HEK293T (cell line): Measurements from ENCODE around the gene NINJ2.

ENCODE experiments used
- BHLHE40 ChIP-seq: fragments of 450-650 bp; IDR thresholded peaks from 2 replicates; pipeline ENCODE4 v1.6.1; 2016; ENCODE audit warnings: mild to moderate bottlenecking, moderate library complexity, borderline replicate concordance
- CTBP1 ChIP-seq: fragments of 450-650 bp; IDR thresholded peaks from 2 replicates; pipeline ENCODE4 v1.6.1; 2016; ENCODE audit warnings: borderline replicate concordance
- FOXK2 ChIP-seq: fragments of 450-650 bp; IDR thresholded peaks from 2 replicates; pipeline ENCODE4 v1.6.1; 2016; ENCODE audit warnings: mild to moderate bottlenecking
- FOXM1 ChIP-seq: fragments of 450-650 bp; IDR thresholded peaks from 2 replicates; pipeline ENCODE4 v1.6.1; 2017; ENCODE audit warnings: mild to moderate bottlenecking, borderline replicate concordance
- HDGF ChIP-seq: fragments of 450-650 bp; IDR thresholded peaks from 2 replicates; pipeline ENCODE4 v1.6.1; 2017; ENCODE audit warnings: antibody characterized with exemption, borderline replicate concordance
- SP1 ChIP-seq: fragments of 450-650 bp; IDR thresholded peaks from 2 replicates; pipeline ENCODE4 v1.6.1; 2017
- SUZ12 ChIP-seq: fragments of 450-650 bp; IDR thresholded peaks from 2 replicates; pipeline ENCODE4 v1.6.1; 2016; ENCODE audit warnings: mild to moderate bottlenecking
- TARDBP ChIP-seq: fragments of 450-650 bp; IDR thresholded peaks from 2 replicates; pipeline ENCODE4 v1.6.1; 2016
- ZNF384 ChIP-seq: fragments of 450-650 bp; IDR thresholded peaks from 2 replicates; pipeline ENCODE4 v1.6.1; 2016

GRCh38 chr12:535396-535795, 127.8 kb downstream of the NINJ2 start:
- TF ChIP-seq SP1 (no peak), SUZ12 (no peak), FOXK2 (no peak), BHLHE40 (no peak), FOXM1 (no peak), HDGF (no peak), CTBP1 (no peak), TARDBP (no peak), ZNF384 (no peak)
